NB4 (cell line): ENCODE measurements around the gene MUC7.

Source experiments
- DNase-seq: peaks from one replicate; pipeline ENCODE4 v3.0.0; 2010; ENCODE audit warnings: low read depth
- H3K4me3 ChIP-seq: one replicate; pipeline ENCODE4 v1.5.1; 2011; ENCODE audit warnings: mild to moderate bottlenecking, low read depth, low read length, moderate library complexity
- CTCF ChIP-seq: IDR thresholded peaks from one replicate; pipeline ENCODE4 v1.5.1; 2012; ENCODE audit warnings: low read depth, low read length
- MYC ChIP-seq: IDR thresholded peaks from 2 replicates; pipeline ENCODE4 v1.6.1; 2011; ENCODE audit warnings: low read depth, low read length
- POLR2A ChIP-seq: IDR thresholded peaks from 2 replicates; pipeline ENCODE4 v1.6.1; 2011; ENCODE audit warnings: mild to moderate bottlenecking; ENCODE audit not compliant: insufficient read length; ENCODE audit errors: extremely low read depth
- TF ChIP-seq, protein P1 (sequence below): IDR thresholded peaks from 2 replicates; pipeline ENCODE4 v1.6.1; 2011; ENCODE audit warnings: low read depth, low read length

Gene MUC7

GRCh38 chr4:70471897-70472296 lies at the start of gene MUC7:
MUC7 (plus strand) TSS chr4:70472197; CDS start chr4:70474022, 1,825 bp downstream.
- no peak for TF ChIP-seq CTCF
- no peak for TF ChIP-seq MYC
- TF ChIP-seq, protein P1, sequence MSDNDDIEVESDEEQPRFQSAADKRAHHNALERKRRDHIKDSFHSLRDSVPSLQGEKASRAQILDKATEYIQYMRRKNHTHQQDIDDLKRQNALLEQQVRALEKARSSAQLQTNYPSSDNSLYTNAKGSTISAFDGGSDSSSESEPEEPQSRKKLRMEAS = no peak
- no peak for TF ChIP-seq POLR2A
- no peak for DNase-seq
- no peak within 1 kb of the TSS for H3K4me3 ChIP-seq

GRCh38 chr4:70425306-70425705 lies 46.7 kb upstream of the MUC7 start:
- TF ChIP-seq CTCF = no peak
- TF ChIP-seq, protein P1 = no peak
- TF ChIP-seq POLR2A = no peak
- no peak for TF ChIP-seq MYC
- DNase-seq = no peak
- no peak overlapping the region for H3K4me3 ChIP-seq

DNA sequence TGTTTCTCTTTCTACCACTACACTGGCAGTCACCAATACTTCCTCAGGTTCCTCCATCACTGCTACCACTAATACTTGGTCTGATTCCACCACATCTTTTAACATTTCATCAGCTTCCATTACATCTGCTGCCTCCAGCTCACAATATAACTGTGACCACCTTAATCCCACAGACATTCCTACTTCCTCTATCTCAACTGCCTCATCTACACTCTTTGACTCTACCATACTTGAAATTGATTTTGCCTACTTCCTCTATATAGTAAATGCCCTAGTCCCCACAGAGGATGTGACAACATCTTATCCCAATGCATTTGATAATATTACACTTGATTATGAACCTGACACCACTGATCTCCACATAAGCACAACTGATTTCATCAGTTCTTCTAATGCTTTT lies 45.2 kb upstream of the MUC7 start:
- no peak for DNase-seq
- TF ChIP-seq, protein P1 = no peak
- no peak for TF ChIP-seq MYC
- TF ChIP-seq POLR2A = no peak
- no peak overlapping the region for H3K4me3 ChIP-seq

- no peak overlapping the region for H3K4me3 ChIP-seq
- DNase-seq = no peak
- TF ChIP-seq POLR2A (no peak), CTCF (no peak), MYC (no peak)
- TF ChIP-seq, protein P1 = no peak
Observed at GRCh38 chr4:70437197-70437596, 34.8 kb upstream of the MUC7 start.

DNA sequence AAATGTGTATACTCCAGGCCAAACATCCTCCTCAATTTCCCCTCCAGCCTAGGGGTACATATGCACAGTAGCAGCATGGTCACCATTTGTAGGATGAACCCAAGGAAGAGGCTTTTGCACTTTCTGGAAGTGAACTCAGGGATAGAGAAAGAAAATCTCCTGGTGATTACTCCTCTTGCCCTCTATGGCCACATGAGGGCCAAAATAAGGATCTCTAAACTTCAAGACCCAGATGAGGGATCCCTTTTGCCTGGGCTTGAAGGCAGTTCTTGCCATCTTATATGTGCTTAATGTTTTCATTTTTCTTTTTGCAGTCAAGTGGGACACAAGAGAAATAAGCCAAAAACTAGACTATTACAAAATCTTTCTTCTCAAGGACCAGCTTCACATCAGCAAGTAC lies 29.5 kb upstream of the MUC7 start:
- H3K4me3 ChIP-seq = no peak overlapping the region
- TF ChIP-seq MYC (no peak), POLR2A (no peak), CTCF (no peak)
- TF ChIP-seq, protein P1 = no peak
- no peak for DNase-seq

GRCh38 chr4:70443329-70443728 lies 28.7 kb upstream of the MUC7 start:
- no peak overlapping the region for H3K4me3 ChIP-seq
- no peak for DNase-seq
- TF ChIP-seq POLR2A (no peak), MYC (no peak), CTCF (no peak)
- TF ChIP-seq, protein P1 = no peak
